GM21390 (cell line): ENCODE measurements around the gene PLCB4.
"Not testable (repeated sequence)": the region's sequence is repeated elsewhere in the genome, so short reads cannot be mapped to it uniquely, and the experiment has no call there.

Experiments
- ATAC-seq: cut with Tn5 transposase; IDR thresholded peaks from one replicate; pipeline ENCODE4 v1.9.1; 2021; ENCODE audit not compliant: unreplicated experiment

The PLCB4 gene

DNA sequence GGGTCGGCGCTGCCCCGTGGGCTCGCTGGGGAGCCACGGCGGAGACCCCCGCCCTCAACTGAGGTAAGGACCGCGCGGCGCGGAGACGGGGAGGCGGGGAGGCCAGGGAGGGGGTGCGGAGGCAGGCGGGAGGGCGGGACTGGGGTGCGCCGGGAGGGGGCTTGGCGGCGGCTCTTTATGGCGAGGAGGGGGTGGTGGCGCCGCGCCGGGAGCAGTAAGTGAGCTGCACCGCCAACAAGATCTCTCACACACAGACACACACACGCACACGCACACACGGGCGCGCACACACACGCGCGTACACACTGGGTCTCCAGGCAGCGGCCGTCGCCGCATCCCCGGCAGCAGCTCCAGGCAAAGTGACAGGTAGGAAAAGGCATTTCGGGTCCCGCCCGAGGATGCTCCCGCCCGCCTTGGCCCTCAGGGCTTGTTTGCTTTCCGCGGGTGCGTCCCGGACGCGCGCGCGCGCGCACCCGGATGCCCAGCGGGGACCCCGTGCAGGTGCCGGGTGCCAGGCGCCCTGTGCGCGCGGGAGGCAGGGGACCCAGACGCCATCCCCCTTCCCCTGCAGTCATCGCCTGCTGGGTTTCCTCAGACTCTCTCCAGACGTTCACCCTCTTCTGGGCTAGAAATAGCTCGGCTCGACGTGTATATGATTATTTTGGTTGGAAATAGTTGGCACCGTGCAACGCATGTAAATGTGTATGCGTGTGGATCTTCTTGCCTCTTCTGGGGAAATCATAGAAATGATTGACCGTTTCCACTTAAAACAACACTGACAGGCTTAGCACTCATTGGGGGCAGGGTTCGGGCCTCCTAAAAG is at the start of gene PLCB4:
PLCB4 (plus strand) TSS at position 247 of the 823 bp plus-strand sequence. CDS start 238,728 bp downstream, outside the sequence.
- ATAC-seq, result no peak

DNA sequence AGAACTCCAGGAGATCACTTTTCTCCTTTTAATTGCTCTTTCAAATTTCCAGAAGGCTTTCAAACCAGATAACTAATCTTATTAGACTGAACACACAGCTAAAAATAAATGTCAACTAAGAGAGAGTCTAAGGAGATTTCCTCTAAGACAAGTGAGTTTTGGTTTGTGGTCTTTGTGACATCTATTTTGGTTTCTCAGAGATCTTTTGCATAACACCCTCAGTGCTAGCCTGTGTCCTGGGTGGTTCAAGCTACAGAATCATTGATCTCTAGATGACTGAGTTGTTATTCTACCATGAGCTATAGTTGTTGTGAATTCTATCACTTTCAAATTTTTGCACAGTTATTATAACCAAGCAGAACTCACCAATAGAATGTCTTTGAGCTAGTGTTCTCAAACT is 49.1 kb upstream of the PLCB4 start:
- ATAC-seq, result no peak

DNA sequence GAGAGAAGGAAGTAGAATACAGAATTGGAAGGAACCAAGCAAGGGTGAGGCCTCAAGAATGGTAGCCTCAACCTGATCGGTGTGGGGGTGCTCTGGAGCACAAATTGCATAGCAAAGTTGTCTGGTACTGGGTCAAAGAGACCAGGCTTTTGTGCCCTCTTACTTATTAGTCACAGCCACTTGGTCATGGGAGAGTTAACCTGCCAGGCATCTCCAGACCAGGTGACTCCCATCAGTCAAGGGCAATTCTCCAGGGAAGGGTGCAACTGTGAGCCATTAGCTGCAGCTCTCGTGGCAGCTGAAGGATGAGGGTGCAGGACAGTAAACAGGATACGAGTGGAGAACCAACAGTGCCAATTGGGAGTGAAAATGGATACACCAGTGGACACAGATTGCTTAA is 47.7 kb upstream of the PLCB4 start:
- ATAC-seq, result no peak

DNA sequence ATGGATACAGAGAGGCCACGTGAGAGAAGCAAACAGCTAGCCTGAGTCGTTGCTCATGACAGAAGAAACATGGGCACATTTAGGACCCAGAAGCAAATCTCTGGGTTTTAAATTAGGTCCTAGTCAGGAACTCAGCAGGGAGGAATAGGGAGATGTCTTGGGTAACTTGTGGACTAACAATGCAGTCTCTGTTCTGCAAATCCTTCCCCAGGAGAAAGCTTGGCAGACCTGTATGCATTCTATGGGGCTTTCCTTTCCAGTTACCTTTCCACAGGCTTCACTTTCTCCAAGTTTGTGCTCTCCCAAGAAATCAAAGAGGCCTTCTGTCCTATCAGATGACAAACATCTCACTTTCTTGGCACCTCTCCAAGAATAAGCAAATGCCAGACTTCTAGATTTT is 47.2 kb upstream of the PLCB4 start:
- ATAC-seq, result no peak

DNA sequence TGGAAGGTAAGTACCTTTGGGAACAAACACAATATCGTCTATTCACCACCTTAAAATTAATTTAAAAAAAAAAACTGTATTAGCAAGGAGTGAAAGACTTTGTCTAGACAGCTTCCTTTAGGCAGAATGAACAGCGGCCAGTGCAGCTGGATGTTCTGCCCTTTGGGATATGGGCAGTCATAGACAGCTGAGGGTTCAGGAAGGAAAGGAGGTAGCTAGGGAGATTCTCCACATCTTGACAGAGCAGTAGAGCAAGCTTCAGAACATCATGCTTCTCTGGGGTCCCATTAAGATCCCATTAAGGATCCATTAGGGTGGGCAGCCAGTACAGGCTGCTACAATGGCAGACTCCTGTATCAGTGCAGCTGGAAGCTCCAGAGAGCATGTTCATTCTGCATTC is 46.5 kb upstream of the PLCB4 start:
- no peak for ATAC-seq

DNA sequence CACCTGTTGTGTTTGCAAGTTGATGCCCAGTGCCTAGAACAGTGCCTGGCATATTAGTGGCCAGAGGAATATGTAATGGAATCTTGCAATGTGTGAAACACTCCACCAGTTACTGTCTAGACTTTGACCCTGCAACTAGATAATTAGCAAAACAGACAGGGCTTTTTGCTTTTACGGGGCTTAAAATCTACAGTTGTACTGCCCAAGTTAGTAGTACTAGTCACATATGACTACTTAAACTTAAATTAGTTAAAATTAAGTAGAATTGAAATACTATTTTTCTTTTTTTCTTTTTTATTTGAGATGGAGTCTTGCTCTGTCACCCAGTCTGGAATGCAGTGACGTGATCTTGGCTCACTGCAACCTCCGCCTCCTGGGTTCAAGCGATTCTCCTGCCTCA is 44.3 kb upstream of the PLCB4 start:
- no peak for ATAC-seq

DNA sequence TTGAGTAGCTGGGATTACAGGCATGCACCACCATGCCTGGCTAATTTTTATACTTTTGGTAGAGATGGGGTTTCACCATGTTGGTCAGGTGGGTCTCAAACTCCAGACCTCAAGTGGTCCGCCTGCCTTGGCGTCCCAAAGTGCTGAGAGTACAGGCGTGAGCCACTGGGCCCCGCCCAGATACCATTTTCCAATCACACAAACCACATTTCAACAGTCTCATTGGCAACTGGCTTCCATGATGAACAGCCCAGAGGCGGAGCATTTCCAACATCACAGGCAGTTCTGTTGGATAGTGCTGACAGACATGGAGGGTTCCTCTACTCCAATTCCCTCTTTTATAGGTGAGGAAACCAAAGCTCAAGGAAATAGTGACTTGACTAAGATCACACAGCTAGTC is 43.9 kb upstream of the PLCB4 start:
- ATAC-seq, result no peak

DNA sequence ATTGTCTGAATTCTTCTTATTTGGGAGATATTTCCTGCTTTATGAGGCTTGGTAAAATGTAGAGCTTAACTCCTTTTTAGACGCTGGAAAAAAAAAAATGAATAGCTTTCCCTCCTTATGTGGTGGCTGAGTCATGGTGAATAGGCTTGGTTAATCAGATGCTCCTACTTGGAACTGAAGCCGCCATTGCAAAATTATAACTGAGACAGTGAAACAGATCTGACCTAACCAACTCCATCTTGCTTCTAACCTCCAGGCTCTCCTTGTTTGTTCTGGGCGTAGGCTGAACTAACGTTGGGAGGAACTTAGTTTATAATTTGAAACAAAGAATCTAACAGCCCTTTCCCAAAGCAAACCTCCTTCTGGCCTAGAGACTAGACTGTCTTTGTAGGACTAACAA is 43.2 kb upstream of the PLCB4 start:
- ATAC-seq, result no peak

DNA sequence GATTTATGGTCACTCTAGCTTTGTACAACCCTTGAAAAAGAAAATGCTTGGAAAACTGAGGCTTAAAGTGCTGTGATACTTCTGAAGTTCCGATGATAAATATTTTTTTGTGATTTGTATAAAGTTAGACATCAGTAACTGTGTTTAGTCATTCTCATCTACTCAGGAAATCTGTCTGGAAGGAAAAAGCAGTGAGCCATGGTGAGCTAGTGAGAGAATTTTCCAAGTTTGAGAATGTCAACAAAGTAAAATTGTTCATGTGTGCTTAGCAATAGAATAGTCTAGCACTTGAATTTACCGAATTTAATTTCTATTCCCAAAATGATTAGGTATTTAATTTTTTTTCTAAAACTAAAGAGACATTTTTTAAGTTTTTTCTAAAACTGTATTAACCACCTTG is 41.3 kb upstream of the PLCB4 start:
- no peak for ATAC-seq

DNA sequence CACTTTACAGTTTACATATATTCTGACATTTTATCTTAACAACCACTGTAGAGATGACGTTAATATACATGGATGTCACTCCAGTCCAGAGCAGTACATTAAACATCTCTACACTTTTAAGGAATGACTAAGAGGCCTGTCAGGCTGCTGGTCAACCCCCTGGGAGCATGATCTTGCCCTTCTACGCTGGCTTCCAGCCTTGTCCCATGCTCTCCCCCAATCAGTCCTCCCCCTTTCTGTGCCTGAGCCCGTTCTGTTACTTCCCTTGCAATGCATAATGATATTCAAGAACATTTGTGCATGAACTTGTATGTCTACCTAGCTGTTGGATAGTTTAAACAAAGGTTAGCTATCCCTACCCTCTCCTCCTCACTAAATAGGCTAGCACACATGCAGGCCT is 40.5 kb upstream of the PLCB4 start:
- no peak for ATAC-seq

DNA sequence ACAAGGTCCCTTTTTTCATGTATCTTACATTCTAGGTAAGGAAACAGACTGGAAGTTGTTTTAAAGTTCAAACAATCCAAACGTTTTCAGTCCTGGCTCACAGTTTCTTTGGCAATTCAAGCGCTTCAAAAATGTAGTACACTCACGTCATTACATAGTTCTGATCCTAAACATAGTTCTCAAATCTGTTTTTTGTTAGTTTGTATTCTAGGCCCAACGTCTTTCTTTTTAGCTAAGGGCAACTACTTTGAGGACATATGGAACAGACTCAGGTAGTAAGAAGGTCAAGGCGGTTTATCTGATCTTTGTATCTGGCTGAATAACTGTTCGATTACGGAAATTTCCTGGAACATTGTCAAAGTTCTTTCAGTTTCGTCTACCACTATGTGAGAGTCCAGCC is 36.9 kb upstream of the PLCB4 start:
- no peak for ATAC-seq

DNA sequence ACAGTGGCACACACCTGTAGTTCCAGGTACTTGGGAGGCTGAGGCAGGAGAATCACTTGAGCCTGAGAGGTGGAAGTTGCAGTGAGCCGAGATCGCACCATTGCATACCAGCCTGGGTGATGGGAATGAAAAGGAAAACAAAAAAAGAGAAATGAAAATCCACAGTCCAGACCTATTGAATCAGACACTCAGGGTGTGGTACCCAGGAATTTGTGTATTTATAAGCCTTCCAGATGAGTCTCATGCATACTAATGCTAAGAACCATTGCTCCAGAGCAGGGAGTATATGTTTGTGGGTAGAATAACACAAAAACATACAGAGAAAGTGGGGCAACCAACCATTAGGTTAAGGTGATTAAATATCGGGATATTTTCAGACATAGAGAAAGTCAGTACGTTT is 36.1 kb upstream of the PLCB4 start:
- no peak for ATAC-seq

DNA sequence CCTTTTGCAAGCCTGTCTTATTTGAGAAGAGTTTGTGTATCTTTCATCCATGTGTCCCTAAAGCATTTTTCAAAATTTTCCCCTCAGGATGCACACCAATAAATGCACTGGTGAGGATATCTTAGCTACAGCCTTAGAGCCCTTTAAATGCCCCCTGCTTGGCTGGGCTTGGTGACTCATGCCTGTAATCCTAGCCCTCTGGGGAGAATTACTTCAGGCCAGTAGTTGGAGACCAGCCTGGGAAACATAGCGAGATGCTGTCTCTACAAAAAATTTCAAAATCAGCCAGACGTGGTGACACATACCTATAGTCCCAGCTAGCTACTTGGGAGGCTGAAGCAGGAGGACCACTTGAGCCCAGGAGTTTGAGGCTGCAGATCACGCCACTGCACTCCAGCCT is 33.8 kb upstream of the PLCB4 start:
- ATAC-seq, result no peak

DNA sequence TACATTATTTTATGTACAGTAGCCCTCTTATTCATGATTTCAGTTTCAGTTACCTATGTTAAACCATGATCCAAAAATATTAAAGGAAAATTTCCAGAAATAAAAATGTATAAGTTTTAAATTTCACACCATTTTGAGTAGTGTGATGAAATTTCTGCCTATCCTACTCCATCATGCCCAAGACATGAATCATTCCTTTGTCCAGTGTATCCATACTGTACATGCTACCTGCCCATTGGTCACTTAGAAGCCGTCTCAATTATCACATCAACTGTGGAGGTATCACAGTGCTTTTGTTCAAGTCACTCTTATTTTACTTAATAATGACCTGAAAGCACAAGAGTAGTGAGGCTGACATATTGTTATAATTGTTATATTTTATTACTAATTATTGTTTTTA is 32.3 kb upstream of the PLCB4 start:
- no peak for ATAC-seq

DNA sequence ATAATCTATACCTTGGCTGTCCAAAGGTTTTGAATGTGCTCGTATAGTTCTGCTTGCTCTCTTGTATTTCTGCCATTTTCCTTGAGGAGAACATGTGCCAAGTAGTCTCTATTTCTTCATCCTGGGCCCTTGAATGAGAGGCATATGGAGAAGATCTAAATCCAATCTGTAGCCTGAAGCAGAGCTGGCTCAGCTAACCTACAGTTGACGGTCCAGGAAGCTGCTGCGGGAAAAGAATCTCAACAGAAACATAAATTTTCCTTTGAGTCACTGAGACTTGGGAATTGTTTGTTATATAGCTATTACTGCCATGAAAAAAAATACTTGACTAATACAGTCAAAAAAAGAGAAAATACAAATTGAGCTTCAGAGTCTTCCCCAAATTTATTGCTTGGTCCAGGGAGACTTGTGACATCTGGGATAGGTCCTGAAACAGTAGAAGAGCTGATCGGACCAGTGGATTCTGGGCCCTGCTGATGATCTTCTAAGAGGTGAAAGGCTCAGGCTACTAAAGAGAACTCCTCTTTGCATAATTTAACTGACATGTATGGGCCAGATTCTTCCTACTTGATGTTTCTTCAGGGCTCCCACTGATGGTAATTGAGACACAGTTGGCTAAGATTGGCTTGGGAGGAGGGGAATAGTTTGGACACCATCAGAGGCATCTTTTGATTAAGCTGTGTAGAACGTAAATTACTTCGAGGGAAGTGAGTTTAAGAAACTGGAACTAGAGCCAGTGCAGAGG is 29.9 kb upstream of the PLCB4 start:
- no peak for ATAC-seq

DNA sequence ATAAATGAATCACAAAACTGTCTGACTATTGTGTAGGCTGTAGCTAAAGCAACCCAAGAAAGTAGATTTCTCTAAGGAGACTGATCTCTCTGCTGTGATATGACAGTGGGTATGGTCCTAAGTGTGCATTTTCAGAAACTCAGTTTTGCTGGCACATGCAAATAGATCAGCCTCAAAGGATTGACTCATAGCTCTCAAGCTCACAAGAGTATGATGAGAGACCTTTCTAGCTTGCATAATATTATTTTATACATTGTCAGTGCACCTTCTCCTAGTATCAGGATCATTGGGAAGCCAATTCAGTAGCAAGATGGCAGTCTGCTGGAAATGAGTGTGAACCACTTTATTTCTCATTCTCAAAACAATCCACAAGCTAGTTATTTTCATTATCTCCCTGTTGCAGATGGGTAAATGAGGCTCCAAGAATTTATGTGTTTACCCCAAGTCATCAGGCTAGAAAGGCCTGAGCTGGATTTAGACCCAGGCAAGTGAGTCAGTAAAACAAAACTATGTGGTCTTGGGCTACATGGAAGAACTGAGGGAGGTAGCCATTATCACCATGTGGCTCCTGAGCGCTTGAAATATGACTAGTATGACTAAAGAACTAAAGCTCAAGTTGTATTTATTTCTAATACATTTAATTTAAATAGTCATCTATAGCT is 27.9 kb upstream of the PLCB4 start:
- no peak for ATAC-seq

DNA sequence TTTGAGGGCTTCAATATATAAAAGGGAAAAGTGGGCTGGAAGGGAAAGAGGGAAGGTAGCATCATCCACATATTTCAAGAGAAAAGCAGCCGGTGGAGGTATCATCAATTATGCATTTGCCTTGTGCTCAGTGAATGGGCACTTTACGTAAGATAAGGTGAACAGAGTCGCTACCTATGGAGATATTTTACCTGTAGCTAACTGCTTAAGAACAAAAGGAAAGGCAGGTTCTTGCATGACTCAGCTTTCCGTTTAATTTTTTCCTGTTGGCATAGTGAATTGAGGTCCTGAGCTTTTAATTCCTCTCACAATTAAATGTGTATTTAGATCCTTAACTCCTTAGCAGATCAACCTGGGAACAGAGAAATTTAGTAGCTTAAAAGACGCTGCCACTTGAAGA is 25.5 kb upstream of the PLCB4 start:
- no peak for ATAC-seq

DNA sequence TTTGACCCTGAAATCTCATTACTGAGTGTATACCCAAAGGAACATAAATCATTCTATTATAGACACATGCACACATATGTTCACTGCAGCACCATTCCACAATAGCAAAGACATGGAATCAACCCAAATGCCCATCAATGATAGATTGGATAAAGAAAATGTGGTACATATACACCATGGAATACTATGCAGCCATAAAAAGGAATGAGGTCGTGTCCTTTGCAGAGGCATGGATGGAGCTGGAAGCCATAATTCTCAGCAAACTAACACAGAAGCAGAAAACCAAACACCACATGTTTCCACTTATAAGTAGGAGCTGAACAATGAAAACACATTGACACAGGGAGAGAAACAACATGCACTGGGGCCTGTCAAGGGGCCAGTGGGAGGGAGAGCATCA is 21.0 kb upstream of the PLCB4 start:
- not testable (repeated sequence) for ATAC-seq

DNA sequence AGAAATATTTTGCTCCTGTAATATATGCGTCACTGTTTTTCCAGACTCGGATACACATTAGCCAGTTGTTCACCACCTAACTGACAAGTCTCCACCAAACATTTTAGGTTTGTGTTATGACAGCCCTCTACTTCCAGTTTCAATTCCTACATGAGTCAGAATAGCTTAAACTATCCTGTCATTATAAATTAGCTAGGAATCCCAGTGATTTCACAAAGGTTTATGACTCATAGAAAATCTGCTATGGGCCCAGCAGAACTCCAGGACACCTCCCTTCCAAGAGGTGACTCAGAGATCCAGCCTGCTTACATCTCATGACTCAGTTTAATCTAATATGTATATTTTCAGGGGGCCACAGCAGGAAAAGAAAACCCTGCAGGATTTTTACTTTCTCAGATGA is 17.4 kb upstream of the PLCB4 start:
- no peak for ATAC-seq

DNA sequence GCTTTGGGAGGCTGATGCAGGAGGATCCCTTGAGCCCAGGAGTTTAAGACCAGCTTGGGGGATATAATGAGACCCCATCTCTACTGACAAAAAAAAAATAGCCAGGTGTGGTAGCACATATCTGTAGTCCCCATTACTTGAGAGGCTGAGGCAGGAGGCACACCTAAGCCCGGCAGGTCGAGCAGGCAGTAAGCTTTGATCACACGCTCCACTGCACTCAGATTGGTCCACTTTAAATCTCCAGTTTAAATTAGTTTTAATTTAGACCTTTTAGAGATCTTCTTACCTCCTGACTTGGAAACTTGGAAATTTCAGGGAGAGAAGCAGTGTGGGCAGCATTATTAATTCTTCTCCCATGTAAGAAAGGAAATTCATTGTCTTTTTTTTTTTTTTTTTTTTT is 16.8 kb upstream of the PLCB4 start:
- no peak for ATAC-seq

DNA sequence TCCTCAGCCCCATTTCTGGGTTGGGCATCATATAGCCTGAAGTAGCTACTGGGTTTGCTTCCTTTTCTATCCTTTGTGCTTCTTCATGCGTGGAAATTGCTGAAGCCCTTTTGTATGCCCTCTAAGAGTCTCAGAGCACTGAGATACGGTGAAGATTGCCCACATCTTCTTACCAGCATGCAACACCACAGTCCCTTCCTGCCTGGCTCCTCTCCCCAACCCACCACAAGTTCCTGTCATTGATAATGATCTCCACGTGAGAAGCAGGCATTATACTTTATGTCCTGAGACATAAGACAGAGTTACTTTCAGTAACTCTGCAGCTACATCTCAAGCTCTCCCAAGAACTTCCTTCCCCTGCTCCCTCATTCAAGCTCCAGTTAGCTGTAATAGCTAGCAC is 15.8 kb upstream of the PLCB4 start:
- ATAC-seq, result no peak

DNA sequence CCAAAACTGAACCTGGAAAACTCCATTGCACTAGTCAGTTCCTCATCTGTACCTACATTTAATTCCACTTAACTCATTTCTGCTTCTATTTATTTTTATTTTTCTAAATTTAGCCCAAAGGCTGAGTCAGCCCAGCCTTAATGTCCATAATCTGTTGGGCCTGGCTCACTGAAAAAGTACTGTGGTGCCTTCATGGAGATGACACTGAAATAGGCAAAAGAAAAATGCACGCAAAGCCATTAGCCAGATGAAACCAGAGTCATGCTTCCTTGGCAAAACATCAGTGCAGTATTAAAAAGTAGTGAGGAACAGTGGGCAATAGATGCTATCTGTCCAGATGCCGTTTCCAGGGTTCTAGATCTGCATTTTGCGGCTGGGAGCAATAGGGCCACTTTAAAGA is 14.7 kb upstream of the PLCB4 start:
- no peak for ATAC-seq
